ENCODE data around the gene MRPL33.

The MRPL33 gene

GRCh38 chr2:27766287-27766661, 5.2 kb upstream of the MRPL33 start:
- H3K27ac Mint-ChIP-seq (ENCODE audit: low read depth), result no peak overlapping the region
- peak overlapping the region; percentile 53 for H3K4me3 Mint-ChIP-seq
- no peaks in the 10 kb centered on the region for H3K9me3 Mint-ChIP-seq

DNA sequence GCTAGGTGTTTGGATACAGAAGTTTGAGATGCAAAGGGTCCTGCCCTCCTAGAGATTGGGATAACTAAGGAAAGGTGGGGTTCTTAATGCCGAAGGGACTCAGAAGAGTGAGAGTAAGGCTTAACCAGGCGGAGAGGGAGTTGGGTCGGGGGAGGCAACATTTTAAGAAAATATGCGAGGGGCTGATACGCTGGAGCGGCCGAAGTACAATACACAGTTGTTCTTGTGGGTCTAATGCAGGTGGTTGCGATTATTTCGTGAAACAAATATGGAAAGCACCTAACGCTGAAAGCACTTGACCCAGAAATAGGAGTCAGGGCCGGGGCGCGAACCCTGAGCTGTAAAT, 344 bp upstream of the MRPL33 start:
- H3K4me1 Mint-ChIP-seq, result peaks cover 43% of the 10 kb centered on the region
- peaks cover 25% of the 10 kb centered on the region for H3K36me3 Mint-ChIP-seq (ENCODE audit: insufficient read depth)
- ATAC-seq (replicated peaks; ENCODE audit: extremely low read depth, poor library complexity, severe bottlenecking) (peak; percentile 41), DNase-seq (ENCODE audit: low spot score in 2 of 2) (no peak)
- peak overlapping the region; percentile 99 for H3K27ac Mint-ChIP-seq (ENCODE audit: low read depth)
- H3K4me3 Mint-ChIP-seq, result peak overlapping the region; percentile 99
- peaks cover 4% of the 10 kb centered on the region for H3K27me3 Mint-ChIP-seq
- H3K9me3 Mint-ChIP-seq, result no peaks in the 10 kb centered on the region

More at GRCh38 chr2:27766287-27766661, 5.2 kb upstream of the MRPL33 start:
- Mint-ChIP-seq H3K36me3 (ENCODE audit: insufficient read depth) (peaks cover 3% of the 10 kb centered on the region), H3K4me1 (peaks cover 11% of the 10 kb centered on the region), H3K27me3 (peaks cover 9% of the 10 kb centered on the region)
- no peak for DNase-seq (ENCODE audit: low spot score in 2 of 2)
- no peak for ATAC-seq (replicated peaks; ENCODE audit: extremely low read depth, poor library complexity, severe bottlenecking)

DNA sequence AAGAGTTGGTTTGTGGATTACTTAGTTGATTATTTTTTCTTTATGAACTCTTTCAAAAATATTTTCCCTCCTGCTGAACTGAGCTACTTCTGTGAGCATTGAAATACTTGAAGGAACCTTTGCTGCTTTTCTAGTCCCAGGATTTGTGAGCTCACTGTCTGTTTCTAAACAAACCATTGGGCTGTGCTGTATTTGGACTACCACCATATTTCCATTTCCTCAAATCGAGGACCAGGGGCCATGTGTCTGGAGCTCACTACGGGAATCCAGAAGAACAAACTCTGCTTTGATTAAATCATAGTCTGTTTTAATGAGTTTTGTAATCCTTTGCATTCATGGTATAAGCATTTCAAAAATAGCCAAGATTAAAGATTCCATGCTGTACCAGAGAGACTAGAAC, 1.3 kb downstream of the MRPL33 start:
- DNase-seq (ENCODE audit: low spot score in 2 of 2) (no peak), ATAC-seq (replicated peaks; ENCODE audit: extremely low read depth, poor library complexity, severe bottlenecking) (no peak)
- peaks cover 31% of the 10 kb centered on the region for H3K36me3 Mint-ChIP-seq (ENCODE audit: insufficient read depth)
- H3K9me3 Mint-ChIP-seq, result no peaks in the 10 kb centered on the region
- H3K27ac Mint-ChIP-seq (ENCODE audit: low read depth), result peak overlapping the region; percentile 99
- no peaks in the 10 kb centered on the region for H3K27me3 Mint-ChIP-seq
- H3K4me1 Mint-ChIP-seq, result peaks cover 45% of the 10 kb centered on the region
- peak overlapping the region; percentile 99 for H3K4me3 Mint-ChIP-seq

DNA sequence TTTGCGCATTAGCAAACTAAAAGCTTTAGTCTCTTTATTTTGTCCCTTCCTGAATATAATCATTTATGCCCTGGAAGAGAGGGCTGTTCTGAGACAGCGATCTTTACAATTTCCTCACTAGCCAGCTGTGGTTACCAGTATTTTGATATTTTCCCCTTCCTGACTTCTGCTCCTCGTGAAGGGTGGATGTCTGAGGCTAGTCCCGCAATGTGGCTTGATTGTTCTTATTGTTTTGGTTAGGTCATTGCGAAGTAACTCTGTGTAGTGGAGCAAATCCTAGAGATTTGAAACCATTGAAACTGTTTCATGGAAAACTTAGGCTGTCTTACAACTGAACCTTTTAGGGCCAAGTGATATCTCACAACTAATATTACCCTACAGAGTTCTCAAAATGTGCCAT, 2.4 kb downstream of the MRPL33 start:
- H3K27me3 Mint-ChIP-seq, result no peaks in the 10 kb centered on the region
- H3K36me3 Mint-ChIP-seq (ENCODE audit: insufficient read depth), result peaks cover 35% of the 10 kb centered on the region
- ATAC-seq (replicated peaks; ENCODE audit: extremely low read depth, poor library complexity, severe bottlenecking) (no peak), DNase-seq (ENCODE audit: low spot score in 2 of 2) (no peak)
- H3K4me3 Mint-ChIP-seq, result no peak overlapping the region
- H3K4me1 Mint-ChIP-seq, result peaks cover 52% of the 10 kb centered on the region
- H3K27ac Mint-ChIP-seq (ENCODE audit: low read depth), result peak overlapping the region; percentile 5
- no peaks in the 10 kb centered on the region for H3K9me3 Mint-ChIP-seq

GRCh38 chr2:27776097-27776496, 4.6 kb downstream of the MRPL33 start:
- ATAC-seq (replicated peaks; ENCODE audit: extremely low read depth, poor library complexity, severe bottlenecking) (no peak), DNase-seq (ENCODE audit: low spot score in 2 of 2) (no peak)
- Mint-ChIP-seq H3K9me3 (no peaks in the 10 kb centered on the region), H3K36me3 (ENCODE audit: insufficient read depth) (peaks cover 42% of the 10 kb centered on the region), H3K27me3 (no peaks in the 10 kb centered on the region), H3K4me1 (peaks cover 49% of the 10 kb centered on the region), H3K27ac (ENCODE audit: low read depth) (peak overlapping the region; percentile 25), H3K4me3 (no peak overlapping the region)

DNA sequence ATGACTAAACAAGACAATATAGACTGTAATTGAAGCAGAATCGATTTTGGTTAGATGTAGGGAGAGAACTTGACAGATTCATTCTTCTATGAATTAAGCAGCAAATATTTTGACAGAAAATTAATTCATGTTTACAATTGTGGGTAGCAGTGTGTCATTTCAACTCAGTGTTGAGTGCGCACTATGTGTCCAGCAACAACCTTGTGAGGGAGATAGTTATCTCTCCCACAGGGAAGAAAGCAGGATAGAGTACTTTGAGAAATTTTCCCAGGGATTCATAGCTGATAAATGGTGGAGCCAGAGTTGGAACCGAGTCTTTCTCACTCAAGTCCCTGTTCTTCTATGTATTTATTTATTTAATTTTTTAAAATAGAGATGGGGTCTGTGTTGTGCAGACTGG, 5.2 kb downstream of the MRPL33 start:
- H3K27ac Mint-ChIP-seq (ENCODE audit: low read depth), result no peak overlapping the region
- H3K9me3 Mint-ChIP-seq, result no peaks in the 10 kb centered on the region
- peaks cover 37% of the 10 kb centered on the region for H3K36me3 Mint-ChIP-seq (ENCODE audit: insufficient read depth)
- H3K4me3 Mint-ChIP-seq, result no peak overlapping the region
- peaks cover 48% of the 10 kb centered on the region for H3K4me1 Mint-ChIP-seq
- ATAC-seq (replicated peaks; ENCODE audit: extremely low read depth, poor library complexity, severe bottlenecking), result no peak
- no peaks in the 10 kb centered on the region for H3K27me3 Mint-ChIP-seq
- DNase-seq (ENCODE audit: low spot score in 2 of 2), result no peak

DNA sequence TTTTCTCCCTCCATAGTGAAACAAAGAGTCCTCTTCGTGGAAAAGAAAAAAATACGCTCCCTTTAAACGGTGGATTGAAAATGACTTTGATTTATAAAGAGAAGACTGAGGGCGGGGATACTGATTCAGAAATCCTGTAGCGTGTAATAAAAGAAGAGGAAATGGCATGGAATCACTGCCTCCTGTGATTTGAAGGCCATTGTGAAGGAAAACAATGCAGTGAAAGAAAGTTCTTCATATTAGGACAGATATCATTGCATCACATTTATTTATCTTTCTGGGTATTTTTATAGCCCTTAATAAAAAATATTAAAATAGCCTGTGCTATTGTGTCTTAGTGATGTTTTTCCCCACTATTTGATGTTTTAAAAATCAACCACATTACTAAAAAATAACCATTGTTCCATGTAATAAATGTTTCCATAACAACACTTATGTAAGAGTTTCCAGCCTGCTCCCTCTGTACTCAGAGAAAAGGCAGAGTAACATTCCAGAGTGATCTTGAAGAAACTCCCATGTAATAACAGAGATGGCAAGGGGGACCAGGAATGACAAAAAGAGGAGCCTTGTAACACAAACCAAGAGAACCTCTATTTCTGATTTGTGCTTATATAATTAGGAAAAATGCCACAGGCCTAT, 8.0 kb downstream of the MRPL33 start:
- Mint-ChIP-seq H3K36me3 (ENCODE audit: insufficient read depth) (peaks cover 36% of the 10 kb centered on the region), H3K4me1 (peaks cover 27% of the 10 kb centered on the region)
- DNase-seq (ENCODE audit: low spot score in 2 of 2), result no peak

DNA sequence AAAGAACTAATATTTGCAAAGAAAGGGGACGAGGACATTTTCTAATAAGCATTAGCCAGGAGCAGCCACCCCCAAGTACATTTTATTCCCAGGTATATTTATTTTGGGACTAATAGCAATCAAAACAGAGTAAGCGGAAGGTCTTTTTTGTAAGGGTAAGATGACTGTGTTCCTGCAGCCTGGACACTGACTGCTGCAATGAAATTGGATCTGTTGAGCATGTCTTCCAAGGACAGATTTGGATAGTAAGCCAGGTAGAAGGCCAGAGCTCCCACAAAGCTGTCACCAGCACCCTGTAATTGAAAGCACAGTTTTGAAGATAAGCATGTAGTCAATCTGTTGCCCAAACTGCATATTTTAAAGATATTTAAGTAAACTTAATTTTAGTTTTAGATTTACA, 10.0 kb downstream of the MRPL33 start:
- ATAC-seq (replicated peaks; ENCODE audit: extremely low read depth, poor library complexity, severe bottlenecking) (no peak), DNase-seq (ENCODE audit: low spot score in 2 of 2) (no peak)
- Mint-ChIP-seq H3K9me3 (no peaks in the 10 kb centered on the region), H3K4me3 (no peak overlapping the region), H3K27ac (ENCODE audit: low read depth) (peak overlapping the region; percentile 27), H3K4me1 (peaks cover 12% of the 10 kb centered on the region), H3K36me3 (ENCODE audit: insufficient read depth) (peaks cover 24% of the 10 kb centered on the region), H3K27me3 (no peaks in the 10 kb centered on the region)

More for the DNA sequence above, 8.0 kb downstream of the MRPL33 start:
- Mint-ChIP-seq H3K4me3 (no peak overlapping the region), H3K9me3 (no peaks in the 10 kb centered on the region), H3K27ac (ENCODE audit: low read depth) (peak overlapping the region; percentile 4), H3K27me3 (no peaks in the 10 kb centered on the region)
- ATAC-seq (replicated peaks; ENCODE audit: extremely low read depth, poor library complexity, severe bottlenecking), result no peak

GRCh38 chr2:27782701-27783100, 11.2 kb downstream of the MRPL33 start:
- Mint-ChIP-seq H3K9me3 (no peaks in the 10 kb centered on the region), H3K27ac (ENCODE audit: low read depth) (no peak overlapping the region)
- ATAC-seq (replicated peaks; ENCODE audit: extremely low read depth, poor library complexity, severe bottlenecking), result no peak

DNA sequence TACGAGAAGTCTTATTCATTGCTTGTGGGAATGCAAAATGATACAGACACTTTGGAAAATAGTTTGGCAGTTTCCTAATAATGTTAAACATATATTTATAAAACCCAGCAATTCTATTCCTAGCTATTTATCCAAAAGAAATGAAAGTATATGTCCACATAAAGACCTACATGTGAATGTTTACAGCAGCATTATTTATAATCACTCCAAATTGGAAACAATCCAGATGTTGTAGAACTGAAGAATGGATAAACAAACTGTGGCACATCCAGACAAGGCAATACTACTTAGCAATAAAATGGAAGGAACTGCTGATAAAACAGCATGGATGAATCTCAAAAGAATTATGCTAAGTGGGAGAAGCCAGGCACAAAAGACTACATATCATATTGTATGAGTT, 19.3 kb downstream of the MRPL33 start:
- Mint-ChIP-seq H3K9me3 (no peaks in the 10 kb centered on the region), H3K27me3 (no peaks in the 10 kb centered on the region), H3K4me1 (no peaks in the 10 kb centered on the region), H3K4me3 (no peak overlapping the region), H3K27ac (ENCODE audit: low read depth) (no peak overlapping the region), H3K36me3 (ENCODE audit: insufficient read depth) (no peaks in the 10 kb centered on the region)
- no peak for ATAC-seq (replicated peaks; ENCODE audit: extremely low read depth, poor library complexity, severe bottlenecking)
- DNase-seq (ENCODE audit: low spot score in 2 of 2), result no peak

More at GRCh38 chr2:27782701-27783100, 11.2 kb downstream of the MRPL33 start:
- Mint-ChIP-seq H3K4me1 (peaks cover 11% of the 10 kb centered on the region), H3K27me3 (no peaks in the 10 kb centered on the region), H3K36me3 (ENCODE audit: insufficient read depth) (peaks cover 20% of the 10 kb centered on the region), H3K4me3 (no peak overlapping the region)
- no peak for DNase-seq (ENCODE audit: low spot score in 2 of 2)

DNA sequence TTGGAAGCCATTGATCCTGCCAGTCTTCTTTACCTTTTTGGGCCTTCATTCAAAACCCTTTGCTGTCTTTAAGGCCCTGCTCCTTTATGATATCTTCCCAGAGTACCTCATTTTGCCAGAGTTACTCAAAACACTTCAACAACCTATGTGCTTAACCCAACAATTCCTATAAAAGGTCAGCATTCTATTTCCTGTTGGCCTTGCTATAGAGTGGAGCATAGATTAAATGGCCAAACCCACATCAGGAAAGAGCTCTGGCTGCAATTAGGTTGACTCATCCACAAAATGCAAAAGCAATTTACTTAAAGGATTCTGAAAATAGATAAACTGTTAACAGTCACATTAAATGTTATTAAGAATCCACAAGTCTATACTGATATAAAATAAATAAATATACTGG, 21.2 kb downstream of the MRPL33 start:
- Mint-ChIP-seq H3K4me3 (no peak overlapping the region), H3K27ac (ENCODE audit: low read depth) (no peak overlapping the region), H3K4me1 (no peaks in the 10 kb centered on the region), H3K36me3 (ENCODE audit: insufficient read depth) (peaks cover 1% of the 10 kb centered on the region), H3K9me3 (no peaks in the 10 kb centered on the region), H3K27me3 (no peaks in the 10 kb centered on the region)
- DNase-seq (ENCODE audit: low spot score in 2 of 2) (no peak), ATAC-seq (replicated peaks; ENCODE audit: extremely low read depth, poor library complexity, severe bottlenecking) (no peak)

GRCh38 chr2:27795093-27795834, 23.7 kb downstream of the MRPL33 start:
- H3K9me3 Mint-ChIP-seq, result no peaks in the 10 kb centered on the region
- H3K27me3 Mint-ChIP-seq, result no peaks in the 10 kb centered on the region
- H3K4me3 Mint-ChIP-seq, result no peak overlapping the region
- ATAC-seq (replicated peaks; ENCODE audit: extremely low read depth, poor library complexity, severe bottlenecking), result no peak
- peaks cover 1% of the 10 kb centered on the region for H3K36me3 Mint-ChIP-seq (ENCODE audit: insufficient read depth)
- H3K27ac Mint-ChIP-seq (ENCODE audit: low read depth), result no peak overlapping the region
- H3K4me1 Mint-ChIP-seq, result no peaks in the 10 kb centered on the region
- DNase-seq (ENCODE audit: low spot score in 2 of 2), result no peak

GRCh38 chr2:27795868-27796277, 24.4 kb downstream of the MRPL33 start:
- Mint-ChIP-seq H3K4me1 (no peaks in the 10 kb centered on the region), H3K36me3 (ENCODE audit: insufficient read depth) (peaks cover 1% of the 10 kb centered on the region), H3K9me3 (no peaks in the 10 kb centered on the region), H3K4me3 (no peak overlapping the region), H3K27me3 (no peaks in the 10 kb centered on the region), H3K27ac (ENCODE audit: low read depth) (no peak overlapping the region)
- ATAC-seq (replicated peaks; ENCODE audit: extremely low read depth, poor library complexity, severe bottlenecking) (no peak), DNase-seq (ENCODE audit: low spot score in 2 of 2) (no peak)

Data from central memory CD8-positive, alpha-beta T cell (primary cell).